Measurements from ENCODE around the gene SELENOK. TPM values are rescaled to one million over a fixed set of nuclear protein-coding genes. Genes with fewer than 3 reads are reported as not detected.

The SELENOK gene
- total and polyA plus RNA-seq, 2 of the 13 experiments (the other 11 are each of a cell fraction or from before 2014, with no cell fraction given): 67.0 to 81.0 TPM

- TF ChIP-seq PRDM4 (CRISPR knock-in tag; IDR thresholded peaks at IDR 0.05; ENCODE audit: borderline replicate concordance): 0 out of 2 replicates have a peak, but pooled peaks have one; percentile 35
- TF ChIP-seq SRSF4 (IDR thresholded peaks at IDR 0.05; ENCODE audit: low read depth, low read length, poor library complexity, severe bottlenecking): no peak
- TF ChIP-seq POLR2G (IDR thresholded peaks at IDR 0.05; ENCODE audit: low read depth, low read length): peak; percentile 98
- no peak for TF ChIP-seq PLRG1 (conservative IDR thresholded peaks at IDR 0.05)
- peak; percentile 97 for TF ChIP-seq TFDP2 (CRISPR knock-in tag; IDR thresholded peaks at IDR 0.05)
- 0 out of 2 replicates have a peak, but pooled peaks have one; percentile 40 for TF ChIP-seq ZNF292 (CRISPR knock-in tag; IDR thresholded peaks at IDR 0.05; ENCODE audit: borderline replicate concordance, low read depth)
- peak; percentile 94 for TF ChIP-seq E2F5 (CRISPR knock-in tag; conservative IDR thresholded peaks at IDR 0.05)
- TF ChIP-seq TCF7L2 (IDR thresholded peaks at IDR 0.05; ENCODE audit: low read depth, low read length): no peak
- TF ChIP-seq NFKB2 (CRISPR knock-in tag; IDR thresholded peaks at IDR 0.05; ENCODE audit: borderline replicate concordance): peak; percentile 80; the same call in 1 of the 2 replicates
- peak; percentile 2; the same call in 1 of the 2 replicates for TF ChIP-seq KDM5A (IDR thresholded peaks at IDR 0.05; ENCODE audit: borderline replicate concordance, low read length)
- 0 out of 2 replicates have a peak, but pooled peaks have one; percentile 73 for TF ChIP-seq RFXANK (CRISPR knock-in tag; IDR thresholded peaks at IDR 0.05)
- TF ChIP-seq ZNF660 (CRISPR knock-in tag; IDR thresholded peaks at IDR 0.05; ENCODE audit: borderline replicate concordance, low read depth): no peak
- peak; percentile 88; the same call in 2 of the 3 replicates for TF ChIP-seq MXI1 (IDR thresholded peaks at IDR 0.05; ENCODE audit: borderline replicate concordance, low read depth, low read length)
- TF ChIP-seq ZNF839 (CRISPR knock-in tag; IDR thresholded peaks at IDR 0.05; ENCODE audit: borderline replicate concordance): no peak
- TF ChIP-seq RFXAP (CRISPR knock-in tag; IDR thresholded peaks at IDR 0.05; ENCODE audit: borderline replicate concordance): peak; percentile 79
- TF ChIP-seq HNRNPK (IDR thresholded peaks at IDR 0.05; ENCODE audit: low read depth, low read length, poor library complexity, severe bottlenecking): peak; percentile 11
- peak; percentile 66 for TF ChIP-seq ZBTB38 (CRISPR knock-in tag; IDR thresholded peaks at IDR 0.05)
- peak; percentile 88 for TF ChIP-seq ZGPAT (CRISPR knock-in tag; IDR thresholded peaks at IDR 0.05)
- no peak for TF ChIP-seq POLR2AphosphoS2 (IDR thresholded peaks at IDR 0.05; ENCODE audit: low read depth, low read length)
- 0 out of 2 replicates have a peak, but pooled peaks have one; percentile 62 for TF ChIP-seq ZNF530 (CRISPR knock-in tag; IDR thresholded peaks at IDR 0.05; ENCODE audit: low read depth)
- peak; percentile 87; the same call in 1 of the 2 replicates for TF ChIP-seq SNAPC2 (CRISPR knock-in tag; IDR thresholded peaks at IDR 0.05)
Measured at GRCh38 chr3:53846134-53846850, 45.4 kb downstream of the SELENOK start, which contains the start of the genes CHDH and IL17RB (continued).
